Sigmoid colon (tissue), 7 donors: ENCODE results near the gene ABLIM1. TPM values are rescaled to one million over a fixed set of nuclear protein-coding genes. Genes with fewer than 3 reads are reported as not detected.

ENCODE experiments used
- DNase-seq: peaks from one replicate; pipeline ENCODE4 v3.0.0-alpha.2; 2019
- H3K27ac ChIP-seq, 4 donors: fragments of 200-600 bp; sonication (generic); one replicate each; pipeline ENCODE4 v1.5.1; 2016 to 2019; ENCODE audit warnings: mild to moderate bottlenecking in 1 of 4
- H3K27me3 ChIP-seq, 3 donors: fragments of 200-600 bp; sonication (generic); one replicate each; pipeline ENCODE4 v1.5.1; 2019; ENCODE audit warnings: mild to moderate bottlenecking in 1 of 3
- H3K36me3 ChIP-seq, 4 donors: fragments of 200-600 bp; sonication (generic); one replicate each; pipeline ENCODE4 v1.5.1; 2016 to 2019
- H3K4me1 ChIP-seq, 4 donors: fragments of 200-600 bp; sonication (generic); one replicate each; pipeline ENCODE4 v1.5.1; 2017 to 2019
- H3K4me3 ChIP-seq, 4 donors: fragments of 200-600 bp; sonication (generic); one replicate each; pipeline ENCODE4 v1.5.1; 2017 to 2019; ENCODE audit warnings: mild to moderate bottlenecking in 2 of 4, moderate library complexity in 1 of 4
- H3K9me3 ChIP-seq, 4 donors: fragments of 200-600 bp in 3 of 4; sonication (generic) in 3 of 4; one replicate each; pipeline versions ENCODE4 v1.5.1 to v1.6.1; 2013 to 2019
- CTCF ChIP-seq, 4 experiments: fragments of 450-650 bp in 3 of 4; fragments of 200-600 bp in 1 of 4; IDR thresholded peaks; one replicate each; pipeline ENCODE4 v1.5.1; 2016 to 2019; ENCODE audit warnings: antibody characterized with exemption in 4 of 4, mild to moderate bottlenecking in 3 of 4, moderate library complexity in 2 of 4
- EP300 ChIP-seq, 4 donors: sonication (generic); formaldehyde crosslinking; IDR thresholded peaks; one replicate each; pipeline ENCODE4 v1.6.1; 2017; ENCODE audit warnings: antibody characterized with exemption in 4 of 4
- POLR2A ChIP-seq, 2 donors: fragments of 450-650 bp; IDR thresholded peaks; one replicate each; pipeline ENCODE4 v1.6.1; 2016; ENCODE audit warnings: antibody characterized with exemption in 2 of 2, mild to moderate bottlenecking in 2 of 2, moderate library complexity in 2 of 2
- POLR2AphosphoS5 ChIP-seq, 4 donors: sonication (generic); formaldehyde crosslinking; IDR thresholded peaks; one replicate each; pipeline ENCODE4 v1.6.1; 2017; ENCODE audit warnings: antibody characterized with exemption in 4 of 4
- WGBS, 2 donors: extraction: QIAGEN DNeasy Blood & Tissue Kit; methylation state at CpG; one replicate each; pipeline ENCODE4 v1.1.7; 2013; 5-methylcytosine and 5-hydroxymethylcytosine counted together
- intact Hi-C: fragments of 100-400 bp; cut with DNase I; formaldehyde crosslinking; loops from one replicate; pipeline ENCODE4 v1.15.1; 2023
- polyA plus RNA-seq, 3 donors: library from polyadenylated mRNA; stranded (reverse); fragments of 200-250 nt; gene quantifications; one replicate each; pipeline ENCODE4 v1.2.3, GENCODE V29; 2013
- total RNA-seq, 4 donors: library from RNA; depleted of rRNA; stranded (reverse); fragments of >200 nt; gene quantifications; one replicate each; pipeline ENCODE4 v1.1.0, GENCODE V29; 2016
- donor health status: healthy with polysubstance abuse.
- donor health status: Bipolar disorder and iron deficiency.
- donor health status: healthy.

Gene ABLIM1
- total and polyA plus RNA-seq, 7 donors = 41.9 to 127 (median 49.5) TPM

- intact Hi-C loops = no loop called here
- 96 to 97% methylated on average over 9 of the region's 9 CpGs for WGBS, 2 donors
- H3K27ac ChIP-seq = no peak overlapping the region
These were observed 204.5 kb downstream of the ABLIM1 start for GRCh38 chr10:114453576-114453975.

GRCh38 chr10:114448897-114449296 lies 209.2 kb downstream of the ABLIM1 start:
- Histone ChIP-seq H3K36me3 (peaks cover 0 to 7% (median 0%) of the 10 kb centered on the region in 4 donors), H3K27me3 (no peaks in the 10 kb centered on the region), H3K4me1 (peaks cover 0 to 7% (median 0%) of the 10 kb centered on the region in 4 donors), H3K9me3 (no peaks in the 10 kb centered on the region), H3K4me3 (no peak overlapping the region), H3K27ac (no peak overlapping the region)
- intact Hi-C loops = no loop called here
- no peak for DNase-seq
- 83 to 88% methylated on average over 2 of the region's 2 CpGs for WGBS, 2 donors
- TF ChIP-seq POLR2A (IDR thresholded peaks at IDR 0.05) (no peak), CTCF (IDR thresholded peaks at IDR 0.05) (no peak)

More at GRCh38 chr10:114453576-114453975, 204.5 kb downstream of the ABLIM1 start:
- peaks cover 0 to 7% (median 0%) of the 10 kb centered on the region in 4 donors for H3K36me3 ChIP-seq
- no peak overlapping the region for H3K4me3 ChIP-seq
- H3K27me3 ChIP-seq = no peaks in the 10 kb centered on the region
- no peak for DNase-seq
- no peaks in the 10 kb centered on the region for H3K9me3 ChIP-seq
- H3K4me1 ChIP-seq = peaks cover 0 to 7% (median 0%) of the 10 kb centered on the region in 4 donors
- TF ChIP-seq CTCF (IDR thresholded peaks at IDR 0.05) = no peak
- TF ChIP-seq POLR2A (IDR thresholded peaks at IDR 0.05) = no peak
- no peak for TF ChIP-seq POLR2AphosphoS5 (IDR thresholded peaks at IDR 0.05)
- TF ChIP-seq EP300 (IDR thresholded peaks at IDR 0.05) = no peak

- WGBS, 2 donors = 81 to 85% methylated on average over 6 of the region's 6 CpGs
- TF ChIP-seq POLR2A (IDR thresholded peaks at IDR 0.05) = no peak
- TF ChIP-seq CTCF (IDR thresholded peaks at IDR 0.05) = no peak
- no peak for TF ChIP-seq EP300 (IDR thresholded peaks at IDR 0.05)
- TF ChIP-seq POLR2AphosphoS5 (IDR thresholded peaks at IDR 0.05) = no peak
- Histone ChIP-seq H3K27me3 (no peaks in the 10 kb centered on the region), H3K9me3 (no peaks in the 10 kb centered on the region), H3K4me3 (no peak overlapping the region), H3K4me1 (peaks cover 0 to 7% (median 0%) of the 10 kb centered on the region in 4 donors), H3K27ac (no peak overlapping the region), H3K36me3 (peaks cover 0 to 14% (median 0%) of the 10 kb centered on the region in 4 donors)
- intact Hi-C loops = no loop called here
- DNase-seq = no peak
These were observed 212.7 kb downstream of the ABLIM1 start for GRCh38 chr10:114445332-114445731.

GRCh38 chr10:114444819-114445218 lies 213.3 kb downstream of the ABLIM1 start:
- Histone ChIP-seq H3K4me1 (peaks cover 0 to 5% (median 0%) of the 10 kb centered on the region in 4 donors), H3K27me3 (no peaks in the 10 kb centered on the region), H3K9me3 (no peaks in the 10 kb centered on the region), H3K4me3 (no peak overlapping the region), H3K36me3 (peaks cover 0 to 19% (median 0%) of the 10 kb centered on the region in 4 donors), H3K27ac (no peak overlapping the region)
- TF ChIP-seq POLR2A (IDR thresholded peaks at IDR 0.05) = no peak
- TF ChIP-seq EP300 (IDR thresholded peaks at IDR 0.05) = no peak
- no peak for TF ChIP-seq CTCF (IDR thresholded peaks at IDR 0.05)
- no peak for TF ChIP-seq POLR2AphosphoS5 (IDR thresholded peaks at IDR 0.05)
- intact Hi-C loops = no loop called here
- no peak for DNase-seq

- DNase-seq = no peak
- 73 to 82% methylated on average over 4 of the region's 4 CpGs for WGBS, 2 donors
- H3K27ac ChIP-seq = no peak overlapping the region
- no peaks in the 10 kb centered on the region for H3K4me1 ChIP-seq
- intact Hi-C loops = no loop called here
- TF ChIP-seq EP300 (IDR thresholded peaks at IDR 0.05) = no peak
- TF ChIP-seq POLR2A (IDR thresholded peaks at IDR 0.05) = no peak
- TF ChIP-seq CTCF (IDR thresholded peaks at IDR 0.05) = no peak
- no peak for TF ChIP-seq POLR2AphosphoS5 (IDR thresholded peaks at IDR 0.05)
- no peaks in the 10 kb centered on the region for H3K9me3 ChIP-seq
- no peaks in the 10 kb centered on the region for H3K27me3 ChIP-seq
- no peak overlapping the region for H3K4me3 ChIP-seq
- peaks cover 0 to 38% (median 4%) of the 10 kb centered on the region in 4 donors for H3K36me3 ChIP-seq
These were observed 215.9 kb downstream of the ABLIM1 start for GRCh38 chr10:114442091-114442630.
